Osteoblast (primary cell): ENCODE data around the gene ELOVL3. TPM values are rescaled to one million over a fixed set of nuclear protein-coding genes. Genes with fewer than 3 reads are reported as not detected.
A peak's percentile ranks its signal among the peaks of the same experiment; 100 is the strongest.

Experiments used
- DNase-seq: peaks from one replicate; pipeline ENCODE4 v3.0.0; 2011; ENCODE audit warnings: low spot score, mixed read lengths; ENCODE audit not compliant: insufficient read length; ENCODE audit errors: missing footprints
- H2AFZ ChIP-seq: 2 replicates; pipeline ENCODE4 v1.6.0; 2011; ENCODE audit warnings: mild to moderate bottlenecking, low read length
- H3K27ac ChIP-seq: 2 replicates; pipeline ENCODE4 v1.5.1; 2011; ENCODE audit warnings: mild to moderate bottlenecking, low read depth, low read length, moderate library complexity
- H3K27me3 ChIP-seq: 2 replicates; pipeline ENCODE4 v1.6.0; 2012; ENCODE audit warnings: mild to moderate bottlenecking, control low read depth, inconsistent platforms, low read length, moderate library complexity; ENCODE audit not compliant: insufficient read depth
- H3K36me3 ChIP-seq: 2 replicates; pipeline ENCODE4 v1.5.1; 2011; ENCODE audit warnings: mild to moderate bottlenecking, low read length, control low read depth, moderate library complexity; ENCODE audit not compliant: insufficient read depth
- H3K4me1 ChIP-seq: 2 replicates; pipeline ENCODE4 v1.5.1; 2011; ENCODE audit warnings: mild to moderate bottlenecking, low read length, control low read depth, moderate library complexity; ENCODE audit not compliant: insufficient read depth
- H3K4me2 ChIP-seq: 2 replicates; pipeline ENCODE4 v1.6.0; 2011; ENCODE audit warnings: mild to moderate bottlenecking, low read length; ENCODE audit not compliant: insufficient read depth
- H3K4me3 ChIP-seq: fragments of 200-600 bp; sonication (generic); 3 replicates; pipeline ENCODE4 v1.5.1; 2012; ENCODE audit warnings: mild to moderate bottlenecking, low read length, inconsistent platforms; ENCODE audit not compliant: insufficient read depth
- H3K79me2 ChIP-seq: 2 replicates; pipeline ENCODE4 v1.6.0; 2012; ENCODE audit warnings: mild to moderate bottlenecking, low read length, control low read depth, inconsistent platforms; ENCODE audit not compliant: insufficient read depth
- H3K9me3 ChIP-seq: 2 replicates; pipeline ENCODE4 v1.5.1; 2011; ENCODE audit warnings: low read depth, low read length, control low read depth
- H4K20me1 ChIP-seq: 2 replicates; pipeline ENCODE4 v1.6.0; 2012; ENCODE audit warnings: mild to moderate bottlenecking, low read length, control low read depth; ENCODE audit not compliant: insufficient read depth
- total RNA-seq: library from RNA; depleted of rRNA; stranded (reverse); fragments of >200 nt; gene quantifications from 2 replicates; pipeline ENCODE4 v1.2.3, GENCODE V29; 2012
- TF ChIP-seq, protein P1 (sequence below): IDR thresholded peaks from 2 replicates; pipeline ENCODE4 v1.5.1; 2011; ENCODE audit warnings: mild to moderate bottlenecking, low read depth, low read length, moderate library complexity; ENCODE audit errors: extremely low read depth

ELOVL3 gene
- total RNA-seq, 1 donor, result 2.2 TPM

DNA sequence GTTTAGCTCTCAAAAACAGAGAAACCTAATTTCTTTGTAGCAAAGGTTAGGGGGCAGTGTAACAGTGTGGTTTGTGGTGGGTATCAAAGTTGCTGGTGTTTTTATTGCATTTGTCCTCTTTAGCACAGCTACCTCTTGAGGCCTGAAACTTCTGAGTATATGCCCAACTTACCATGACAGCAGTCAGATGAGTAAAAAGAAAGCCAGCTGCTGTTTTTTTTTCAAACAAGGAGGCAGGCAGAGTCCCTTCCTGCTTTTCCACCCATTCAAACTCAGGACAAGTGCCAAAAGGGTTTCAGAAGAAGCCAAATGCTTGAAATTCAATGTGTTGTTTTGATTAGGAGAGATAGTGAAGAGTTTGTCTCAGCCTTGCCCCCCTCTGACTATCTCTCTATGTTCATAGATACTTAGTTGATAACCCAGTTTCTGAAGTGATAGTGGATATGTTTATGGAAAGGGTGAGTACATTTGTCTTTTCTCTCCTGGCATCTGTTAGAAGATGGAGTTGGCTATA lies 42.3 kb downstream of the ELOVL3 start:
- H2AFZ ChIP-seq, result no peak overlapping the region
- TF ChIP-seq, protein P1, sequence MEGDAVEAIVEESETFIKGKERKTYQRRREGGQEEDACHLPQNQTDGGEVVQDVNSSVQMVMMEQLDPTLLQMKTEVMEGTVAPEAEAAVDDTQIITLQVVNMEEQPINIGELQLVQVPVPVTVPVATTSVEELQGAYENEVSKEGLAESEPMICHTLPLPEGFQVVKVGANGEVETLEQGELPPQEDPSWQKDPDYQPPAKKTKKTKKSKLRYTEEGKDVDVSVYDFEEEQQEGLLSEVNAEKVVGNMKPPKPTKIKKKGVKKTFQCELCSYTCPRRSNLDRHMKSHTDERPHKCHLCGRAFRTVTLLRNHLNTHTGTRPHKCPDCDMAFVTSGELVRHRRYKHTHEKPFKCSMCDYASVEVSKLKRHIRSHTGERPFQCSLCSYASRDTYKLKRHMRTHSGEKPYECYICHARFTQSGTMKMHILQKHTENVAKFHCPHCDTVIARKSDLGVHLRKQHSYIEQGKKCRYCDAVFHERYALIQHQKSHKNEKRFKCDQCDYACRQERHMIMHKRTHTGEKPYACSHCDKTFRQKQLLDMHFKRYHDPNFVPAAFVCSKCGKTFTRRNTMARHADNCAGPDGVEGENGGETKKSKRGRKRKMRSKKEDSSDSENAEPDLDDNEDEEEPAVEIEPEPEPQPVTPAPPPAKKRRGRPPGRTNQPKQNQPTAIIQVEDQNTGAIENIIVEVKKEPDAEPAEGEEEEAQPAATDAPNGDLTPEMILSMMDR, result no peak
- no peak overlapping the region for H3K4me3 ChIP-seq
- H3K4me1 ChIP-seq, result peaks cover 25% of the 10 kb centered on the region
- H4K20me1 ChIP-seq, result peaks cover 62% of the 10 kb centered on the region
- peaks cover 73% of the 10 kb centered on the region for H3K79me2 ChIP-seq
- DNase-seq, result no peak
- H3K9me3 ChIP-seq, result no peaks in the 10 kb centered on the region
- no peaks in the 10 kb centered on the region for H3K27me3 ChIP-seq
- H3K27ac ChIP-seq, result peak overlapping the region; percentile 26
- H3K36me3 ChIP-seq, result no peaks in the 10 kb centered on the region
- H3K4me2 ChIP-seq, result peak overlapping the region; percentile 28

DNA sequence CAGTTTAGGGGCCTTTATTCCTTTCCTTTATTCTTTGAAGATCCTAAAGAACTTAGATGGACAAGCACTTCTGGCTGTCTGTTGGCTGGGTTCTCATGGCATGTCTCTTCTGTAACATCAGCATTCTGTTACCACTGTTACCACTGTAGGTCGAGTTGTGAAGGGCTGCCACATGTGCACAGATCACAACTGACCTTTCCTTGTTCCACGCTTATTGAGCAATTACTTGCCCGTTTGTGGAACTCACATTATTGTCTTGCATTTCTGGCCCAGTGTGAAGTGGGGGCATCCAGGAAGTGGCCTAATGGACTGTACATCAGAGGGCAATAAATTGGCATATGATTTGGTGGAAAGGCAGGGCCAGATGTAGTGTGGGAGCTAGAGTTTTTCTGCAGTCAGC lies 42.9 kb downstream of the ELOVL3 start:
- H3K4me3 ChIP-seq, result no peak overlapping the region
- peaks cover 31% of the 10 kb centered on the region for H3K4me1 ChIP-seq
- H3K79me2 ChIP-seq, result peaks cover 73% of the 10 kb centered on the region
- no peak for DNase-seq
- no peaks in the 10 kb centered on the region for H3K36me3 ChIP-seq
- no peaks in the 10 kb centered on the region for H3K9me3 ChIP-seq
- H3K27ac ChIP-seq, result peak overlapping the region; percentile 15
- TF ChIP-seq, protein P1, result no peak
- H3K4me2 ChIP-seq, result peak overlapping the region; percentile 2
- no peaks in the 10 kb centered on the region for H3K27me3 ChIP-seq
- H2AFZ ChIP-seq, result no peak overlapping the region
- peaks cover 67% of the 10 kb centered on the region for H4K20me1 ChIP-seq

DNA sequence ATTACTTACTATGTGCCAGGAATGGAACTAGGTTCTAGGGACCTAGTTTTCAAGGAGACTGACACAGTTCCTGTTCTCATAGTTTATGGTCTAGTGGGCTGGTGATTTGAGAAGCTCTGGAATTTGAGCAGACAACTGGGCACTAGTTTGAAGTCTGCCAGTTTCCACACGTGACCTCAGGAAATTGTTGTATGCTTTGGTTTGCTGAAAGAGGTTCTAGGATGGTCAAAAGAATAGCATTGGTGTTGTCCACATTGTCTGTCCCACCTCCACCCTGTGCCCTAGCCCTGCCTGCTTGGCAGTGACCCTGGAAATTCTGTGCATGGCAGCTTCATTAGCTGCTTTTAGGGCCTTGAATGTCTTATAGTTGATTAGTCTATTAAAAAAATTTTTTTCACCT lies 48.0 kb downstream of the ELOVL3 start:
- peaks cover 87% of the 10 kb centered on the region for H3K79me2 ChIP-seq

GRCh38 chr10:102275343-102275742 lies 49.2 kb downstream of the ELOVL3 start:
- Histone ChIP-seq H3K79me2 (peaks cover 90% of the 10 kb centered on the region), H3K36me3 (peaks cover 5% of the 10 kb centered on the region), H3K27ac (no peak overlapping the region), H3K27me3 (no peaks in the 10 kb centered on the region), H3K4me1 (peaks cover 14% of the 10 kb centered on the region), H3K4me3 (no peak overlapping the region), H2AFZ (no peak overlapping the region), H3K9me3 (no peaks in the 10 kb centered on the region), H4K20me1 (peaks cover 66% of the 10 kb centered on the region), H3K4me2 (no peak overlapping the region)
- TF ChIP-seq, protein P1, result no peak
- DNase-seq, result no peak

More for the DNA sequence above, 48.0 kb downstream of the ELOVL3 start:
- DNase-seq, result no peak
- H2AFZ ChIP-seq, result no peak overlapping the region
- no peak overlapping the region for H3K27ac ChIP-seq
- no peaks in the 10 kb centered on the region for H3K9me3 ChIP-seq
- H3K4me2 ChIP-seq, result no peak overlapping the region
- H3K36me3 ChIP-seq, result peaks cover 5% of the 10 kb centered on the region
- no peak overlapping the region for H3K4me3 ChIP-seq
- H3K4me1 ChIP-seq, result peaks cover 16% of the 10 kb centered on the region
- TF ChIP-seq, protein P1, result no peak
- peaks cover 60% of the 10 kb centered on the region for H4K20me1 ChIP-seq
- H3K27me3 ChIP-seq, result no peaks in the 10 kb centered on the region
